Measurements from ENCODE around the gene TMEM252.

DNA sequence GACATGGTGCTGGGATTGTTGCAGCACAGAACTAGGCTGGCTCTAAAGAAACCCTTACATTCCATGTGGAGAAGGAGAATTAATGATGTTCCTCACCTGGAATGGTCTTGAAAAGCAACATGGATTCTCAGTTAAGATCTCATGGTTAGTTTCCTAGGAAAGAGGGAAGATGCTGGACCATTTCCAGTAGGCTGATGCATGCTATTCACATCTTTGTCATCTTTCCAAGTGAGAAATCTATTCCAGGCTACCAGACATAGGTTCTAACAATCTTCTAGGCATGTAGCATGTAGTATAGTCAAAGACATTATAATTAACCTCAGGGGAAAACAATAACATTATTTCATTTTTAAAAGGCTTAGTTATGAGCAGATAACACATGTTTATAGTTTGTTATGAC, 44.3 kb downstream of the TMEM252 start:
- TF ChIP-seq POLR2A (IDR thresholded peaks at IDR 0.05; ENCODE audit: low read length) (no peak), GATA1 (IDR thresholded peaks at IDR 0.05; ENCODE audit: low read depth, low read length) (no peak)
